ENCODE results near the gene PLCB3.

Gene PLCB3

DNA sequence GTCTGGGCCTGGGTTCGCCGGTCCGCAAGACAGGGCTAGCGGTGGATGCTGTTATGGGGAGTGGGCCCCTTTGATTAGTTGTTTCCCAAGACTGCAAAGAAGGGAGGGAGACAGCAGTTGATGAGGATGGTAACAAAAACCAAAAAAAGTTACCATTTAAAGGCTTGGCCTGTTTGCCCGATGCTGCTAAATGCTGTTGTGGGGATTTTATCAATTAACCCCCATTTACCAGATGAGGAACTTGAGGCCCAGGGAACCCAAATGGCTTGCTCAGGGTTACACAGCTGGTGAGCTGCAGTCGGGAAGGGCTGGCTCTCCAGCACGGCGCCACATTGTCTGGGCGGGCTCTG lies 28.7 kb upstream of the PLCB3 start:
- FAIRE-seq = no peak

DNA sequence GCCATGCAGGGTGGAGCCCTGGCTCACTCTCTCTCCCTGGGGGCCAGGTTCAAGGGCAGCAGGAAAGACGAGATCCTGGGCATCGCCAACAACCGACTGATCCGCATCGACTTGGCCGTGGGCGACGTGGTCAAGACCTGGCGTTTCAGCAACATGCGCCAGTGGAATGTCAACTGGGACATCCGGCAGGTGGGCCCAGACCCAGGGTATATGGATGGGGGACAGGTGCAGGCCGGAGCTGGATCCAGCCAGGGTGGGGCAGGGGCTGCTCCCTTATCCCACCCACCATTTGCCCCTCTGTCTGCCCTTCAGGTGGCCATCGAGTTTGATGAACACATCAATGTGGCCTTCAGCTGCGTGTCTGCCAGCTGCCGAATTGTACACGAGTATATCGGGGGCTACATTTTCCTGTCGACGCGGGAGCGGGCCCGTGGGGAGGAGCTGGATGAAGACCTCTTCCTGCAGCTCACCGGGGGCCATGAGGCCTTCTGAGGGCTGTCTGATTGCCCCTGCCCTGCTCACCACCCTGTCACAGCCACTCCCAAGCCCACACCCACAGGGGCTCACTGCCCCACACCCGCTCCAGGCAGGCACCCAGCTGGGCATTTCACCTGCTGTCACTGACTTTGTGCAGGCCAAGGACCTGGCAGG lies 28.2 kb upstream of the PLCB3 start:
- FAIRE-seq = no peak

DNA sequence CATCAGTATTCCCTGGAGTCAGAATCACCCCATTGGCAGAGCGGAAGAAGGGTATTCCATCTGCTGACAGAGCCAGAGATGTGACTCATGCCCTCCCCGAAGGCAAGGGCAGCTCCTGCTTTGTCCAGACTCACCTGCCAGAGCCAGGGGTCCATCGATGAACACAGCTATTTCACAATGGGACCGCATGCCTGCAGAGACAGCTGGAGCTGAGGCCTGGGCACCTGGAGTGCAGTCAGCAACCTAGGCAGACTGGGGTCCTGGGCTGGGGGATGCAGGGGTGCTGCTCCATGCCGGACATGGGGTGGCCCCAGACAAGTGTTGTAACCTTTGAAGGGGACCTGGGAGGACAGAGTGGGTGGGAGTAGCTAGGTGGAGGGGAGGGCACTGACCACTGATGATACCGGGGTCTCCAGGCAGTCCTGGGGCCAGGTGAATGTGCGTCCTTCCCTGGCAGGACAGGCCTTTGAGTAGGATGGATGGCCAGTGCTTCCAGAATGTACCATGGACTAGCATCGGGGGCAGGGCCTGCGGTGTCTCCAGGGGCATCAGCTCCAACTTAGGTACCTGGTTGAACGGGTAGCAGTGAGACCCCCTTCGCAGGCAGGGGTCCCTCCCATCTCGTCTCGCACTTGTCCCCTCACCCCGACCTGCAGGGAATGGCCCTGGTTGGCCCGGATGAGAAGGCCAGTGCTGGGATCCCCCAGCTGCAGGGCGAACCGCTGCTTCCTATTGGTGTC lies 27.0 kb upstream of the PLCB3 start:
- FAIRE-seq = no peak

DNA sequence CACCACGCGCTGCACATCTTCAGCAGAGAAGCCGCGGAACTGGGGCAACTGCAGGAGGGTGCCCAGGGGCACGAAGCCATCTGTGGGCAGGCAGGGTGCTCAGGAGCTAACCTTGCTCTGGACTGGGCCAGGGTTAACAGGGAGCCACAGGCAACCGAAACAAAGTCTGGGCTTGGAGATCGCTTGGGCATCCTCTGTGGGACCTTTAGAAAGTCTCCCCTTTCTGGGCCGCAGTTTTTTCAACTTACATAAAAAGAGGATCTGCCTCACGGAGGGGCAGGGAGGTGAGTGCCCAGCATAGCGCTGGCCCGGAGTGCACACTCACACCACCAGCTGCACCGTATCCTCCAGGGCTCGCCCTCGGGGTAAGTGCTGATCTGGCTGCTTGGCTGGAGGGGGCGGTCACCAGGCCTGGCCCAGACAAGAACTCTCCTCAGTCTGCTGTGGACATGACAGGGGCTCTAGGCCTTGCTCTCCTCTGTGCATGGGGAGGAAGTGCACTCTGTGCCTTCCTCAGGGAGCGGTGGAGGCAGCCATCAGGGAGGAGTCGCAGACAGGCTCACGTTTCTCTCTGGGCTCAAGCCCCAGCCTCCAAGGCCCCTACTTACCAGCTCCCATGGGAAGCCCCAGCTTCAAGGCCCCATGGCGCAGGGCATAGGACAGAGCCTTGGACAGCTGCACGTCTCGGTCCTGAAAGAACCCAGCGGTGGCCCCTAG lies 26.3 kb upstream of the PLCB3 start:
- no peak for FAIRE-seq

DNA sequence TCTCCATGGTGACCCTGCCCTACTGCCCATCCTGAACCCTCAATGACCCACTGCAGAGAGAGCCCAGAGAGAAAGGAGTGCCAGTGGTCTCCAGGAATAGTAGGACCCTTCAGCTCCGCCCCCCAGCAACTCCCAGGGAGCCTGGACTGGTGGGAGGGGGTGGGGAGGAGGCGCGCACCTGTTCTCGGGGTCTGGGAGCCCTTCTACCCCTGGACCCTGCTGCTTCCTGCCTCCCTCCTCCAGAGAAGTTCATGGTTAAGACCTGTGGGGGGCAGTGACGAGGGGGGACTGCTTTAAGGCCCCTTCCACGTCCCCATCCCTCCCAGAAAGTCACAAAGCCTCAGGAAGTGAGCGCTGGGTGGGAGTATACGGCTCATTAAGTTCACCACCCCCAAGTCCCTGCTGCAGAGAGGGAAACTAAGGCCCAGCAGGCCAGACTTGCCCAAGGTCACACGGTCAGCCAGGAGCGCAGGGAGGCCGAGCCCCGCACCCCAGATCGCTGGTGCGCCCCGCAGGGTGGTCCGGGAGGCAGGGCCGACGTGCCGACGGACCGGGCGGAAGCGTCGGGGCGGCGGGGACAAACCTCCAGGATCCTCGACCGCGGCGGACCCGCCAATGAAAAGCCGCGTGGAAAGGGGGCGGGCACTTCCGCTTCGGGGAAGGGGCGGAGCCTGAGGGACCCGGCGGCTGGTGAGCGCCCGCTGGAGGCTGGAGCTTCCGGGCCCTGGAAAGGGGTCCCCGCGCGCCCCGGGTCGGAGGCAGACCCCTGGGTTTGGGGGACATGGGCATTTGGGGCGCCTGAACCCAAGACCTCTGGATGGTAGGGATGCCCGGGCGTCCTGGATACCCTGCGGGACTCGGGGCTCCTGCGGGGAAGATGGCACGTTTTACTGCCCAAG lies 25.5 kb upstream of the PLCB3 start, which contains the start of the genes NUDT22 and TRPT1:
Gene NUDT22 (plus strand): TSS at position 667 of the 899 bp plus-strand sequence. CDS start 379 bp downstream, outside the sequence.
Gene TRPT1 (minus strand): TSS at position 579 of the 899 bp plus-strand sequence. CDS start 326 bp downstream, at position 253.
- no peak for FAIRE-seq

DNA sequence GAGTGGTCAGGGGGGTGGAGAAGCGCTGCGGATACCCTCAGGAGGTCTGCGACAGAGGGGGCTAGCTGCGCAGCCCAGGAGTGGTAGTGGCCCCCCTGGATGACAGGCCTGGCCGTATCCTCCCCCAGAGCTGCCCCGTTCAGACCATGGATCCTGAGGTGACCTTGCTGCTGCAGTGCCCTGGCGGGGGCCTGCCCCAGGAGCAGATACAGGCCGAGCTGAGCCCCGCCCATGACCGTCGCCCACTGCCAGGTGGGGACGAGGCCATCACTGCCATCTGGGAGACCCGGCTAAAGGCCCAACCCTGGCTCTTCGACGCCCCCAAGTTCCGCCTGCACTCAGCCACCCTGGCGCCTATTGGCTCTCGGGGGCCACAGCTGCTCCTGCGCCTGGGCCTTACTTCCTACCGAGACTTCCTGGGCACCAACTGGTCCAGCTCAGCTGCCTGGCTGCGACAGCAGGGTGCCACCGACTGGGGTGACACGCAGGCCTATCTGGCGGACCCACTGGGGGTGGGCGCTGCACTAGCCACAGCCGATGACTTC lies 24.8 kb upstream of the PLCB3 start:
- FAIRE-seq = no peak

DNA sequence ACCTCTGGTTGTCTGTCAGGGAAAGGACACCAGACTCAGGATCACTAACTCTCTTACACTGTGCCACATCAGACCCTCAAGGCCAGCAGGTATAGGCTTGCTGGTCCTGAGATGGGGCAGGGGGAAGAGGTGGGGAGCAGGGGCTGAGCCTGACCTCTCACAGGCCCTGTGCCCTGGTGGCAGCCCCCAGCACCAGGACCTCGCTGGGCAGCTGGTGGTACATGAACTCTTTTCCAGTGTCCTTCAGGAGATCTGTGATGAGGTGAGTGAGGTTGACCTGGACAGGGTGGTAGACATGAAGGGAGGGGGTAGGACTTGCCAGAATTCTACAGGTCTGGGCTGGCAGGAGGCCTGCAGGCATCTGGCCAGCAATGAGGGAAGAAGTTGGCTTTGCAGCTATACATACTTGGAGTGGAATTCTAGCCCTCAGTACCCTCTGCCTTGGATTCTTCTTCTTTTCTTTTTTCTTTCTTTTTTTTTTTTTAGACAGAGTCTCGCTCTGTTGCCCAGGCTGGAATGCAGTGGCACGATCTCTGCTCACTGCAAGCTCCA lies 23.8 kb upstream of the PLCB3 start:
- FAIRE-seq = no peak

DNA sequence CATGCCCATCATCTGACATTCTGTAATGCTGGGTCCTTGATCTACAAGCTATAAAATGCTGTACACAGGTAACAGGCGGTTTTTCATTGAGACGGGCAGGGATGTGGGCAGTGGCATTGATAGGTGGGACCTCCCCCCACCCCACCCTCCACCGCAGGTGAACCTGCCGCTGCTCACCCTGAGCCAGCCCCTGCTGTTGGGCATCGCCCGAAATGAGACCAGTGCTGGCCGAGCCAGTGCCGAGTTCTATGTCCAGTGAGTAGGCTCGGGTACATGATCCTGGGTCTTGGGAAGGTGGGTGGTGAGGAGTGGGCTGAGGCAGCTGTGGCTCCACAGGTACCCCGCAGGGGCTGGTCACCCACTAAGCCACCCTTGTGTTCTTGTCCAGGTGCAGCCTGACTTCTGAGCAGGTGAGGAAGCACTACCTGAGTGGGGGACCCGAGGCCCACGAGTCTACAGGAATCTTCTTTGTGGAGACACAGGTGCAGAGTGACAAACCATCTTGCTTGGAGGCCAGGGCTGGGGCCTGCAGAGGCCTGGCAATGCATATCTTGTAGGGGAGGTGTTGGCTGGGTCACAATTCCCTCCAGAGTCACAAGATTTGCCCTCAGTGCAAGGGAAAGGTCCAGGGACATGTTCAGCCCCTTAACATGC lies 22.1 kb upstream of the PLCB3 start:
- no peak for FAIRE-seq

DNA sequence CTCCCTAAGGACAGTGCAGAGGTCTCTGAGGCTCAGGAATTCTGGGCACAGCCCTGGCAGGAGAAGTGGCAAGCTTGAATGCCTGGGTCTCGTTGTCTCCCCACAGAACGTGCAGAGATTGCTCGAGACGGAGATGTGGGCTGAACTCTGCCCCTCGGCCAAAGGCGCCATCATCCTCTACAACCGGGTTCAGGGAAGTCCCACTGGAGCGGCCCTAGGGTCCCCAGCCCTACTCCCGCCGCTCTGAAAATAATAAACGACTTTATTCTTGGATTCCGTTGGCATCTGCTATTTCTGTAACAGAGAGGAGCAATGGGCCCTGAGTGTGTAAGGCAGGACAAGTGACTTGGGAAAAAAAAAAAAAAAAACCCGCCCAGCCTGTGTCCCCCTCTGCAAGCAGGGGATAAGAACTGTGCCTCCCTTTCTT lies 21.6 kb upstream of the PLCB3 start:
- FAIRE-seq = no peak

DNA sequence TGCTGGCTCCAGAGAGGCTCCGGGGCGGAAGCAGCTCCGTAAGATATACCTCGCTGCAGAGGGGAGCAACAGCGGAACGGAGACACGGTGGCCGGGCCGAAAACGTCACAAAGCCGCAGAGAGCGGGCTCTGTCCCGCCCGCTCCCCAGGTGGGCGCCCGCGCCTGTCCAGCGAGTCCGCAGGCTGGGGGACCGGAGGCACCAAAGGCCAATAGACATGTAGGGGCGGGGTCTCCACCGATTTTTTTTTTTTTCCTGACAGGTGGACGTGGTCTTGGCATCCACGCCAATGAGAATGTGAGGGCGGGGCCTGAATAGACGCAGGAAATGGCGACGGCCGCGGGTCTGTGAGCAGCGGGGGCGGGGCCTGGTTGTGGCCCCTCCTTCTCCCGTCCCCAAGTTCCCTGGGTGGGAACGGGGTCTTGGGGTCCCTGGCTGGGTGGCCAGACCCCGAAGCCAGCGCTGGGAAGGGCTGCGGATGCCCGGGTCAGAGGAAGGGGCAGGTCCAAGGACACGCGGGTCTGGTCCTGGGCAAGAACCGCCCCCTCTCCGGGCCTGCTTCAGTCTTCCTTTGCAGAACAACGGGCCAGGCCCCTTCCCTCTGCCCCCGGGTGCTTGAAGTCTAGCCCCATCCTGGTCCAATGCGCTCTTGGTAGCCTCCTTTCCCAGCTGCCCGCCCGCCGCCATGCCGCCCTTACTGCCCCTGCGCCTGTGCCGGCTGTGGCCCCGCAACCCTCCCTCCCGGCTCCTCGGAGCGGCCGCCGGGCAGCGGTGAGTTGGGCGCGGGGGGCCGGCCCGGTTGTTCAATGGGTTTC lies 21.0 kb upstream of the PLCB3 start, which contains the start of gene DNAJC4:
Gene DNAJC4 (plus strand): TSS at position 378 of the 814 bp plus-strand sequence. CDS start 307 bp downstream, at position 685.
- FAIRE-seq = peak; percentile 61

DNA sequence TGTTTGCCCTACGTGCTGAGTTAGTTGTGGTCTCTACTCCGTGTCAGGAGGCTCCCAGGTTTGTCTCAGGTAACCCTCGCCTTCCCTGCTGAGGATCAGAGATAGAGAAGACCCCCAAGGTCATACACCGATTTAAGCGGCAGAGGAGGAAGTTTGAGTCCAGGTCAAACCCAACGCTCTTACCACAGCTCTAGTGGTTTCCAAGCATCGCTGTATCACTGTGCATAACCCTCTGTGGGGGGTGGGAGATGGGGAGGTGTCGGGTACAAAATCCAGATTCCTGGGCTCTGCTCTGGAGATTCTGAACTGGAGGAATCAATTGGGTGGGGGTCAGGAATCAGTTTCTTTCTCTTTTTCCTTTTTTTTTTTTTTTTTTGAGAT lies 20.4 kb upstream of the PLCB3 start:
- FAIRE-seq = no peak

DNA sequence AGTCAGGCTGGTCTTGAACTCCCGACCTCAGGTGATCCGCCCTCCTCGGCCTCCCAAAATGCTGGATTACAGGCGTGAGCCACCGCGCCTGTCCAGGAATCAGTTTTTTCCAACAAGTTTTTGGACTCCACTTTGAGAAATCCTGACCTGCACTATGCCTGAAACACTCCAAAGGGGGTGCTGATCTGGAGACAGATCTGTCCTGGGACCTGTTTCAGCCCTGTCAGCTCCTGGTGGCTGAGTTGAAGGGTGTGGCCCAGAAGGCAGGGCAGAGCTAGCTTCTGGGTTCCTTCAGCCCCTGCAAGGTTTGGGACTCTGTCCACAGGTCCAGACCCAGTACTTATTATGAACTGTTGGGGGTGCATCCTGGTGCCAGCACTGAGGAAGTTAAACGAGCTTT lies 19.8 kb upstream of the PLCB3 start:
- no peak for FAIRE-seq

DNA sequence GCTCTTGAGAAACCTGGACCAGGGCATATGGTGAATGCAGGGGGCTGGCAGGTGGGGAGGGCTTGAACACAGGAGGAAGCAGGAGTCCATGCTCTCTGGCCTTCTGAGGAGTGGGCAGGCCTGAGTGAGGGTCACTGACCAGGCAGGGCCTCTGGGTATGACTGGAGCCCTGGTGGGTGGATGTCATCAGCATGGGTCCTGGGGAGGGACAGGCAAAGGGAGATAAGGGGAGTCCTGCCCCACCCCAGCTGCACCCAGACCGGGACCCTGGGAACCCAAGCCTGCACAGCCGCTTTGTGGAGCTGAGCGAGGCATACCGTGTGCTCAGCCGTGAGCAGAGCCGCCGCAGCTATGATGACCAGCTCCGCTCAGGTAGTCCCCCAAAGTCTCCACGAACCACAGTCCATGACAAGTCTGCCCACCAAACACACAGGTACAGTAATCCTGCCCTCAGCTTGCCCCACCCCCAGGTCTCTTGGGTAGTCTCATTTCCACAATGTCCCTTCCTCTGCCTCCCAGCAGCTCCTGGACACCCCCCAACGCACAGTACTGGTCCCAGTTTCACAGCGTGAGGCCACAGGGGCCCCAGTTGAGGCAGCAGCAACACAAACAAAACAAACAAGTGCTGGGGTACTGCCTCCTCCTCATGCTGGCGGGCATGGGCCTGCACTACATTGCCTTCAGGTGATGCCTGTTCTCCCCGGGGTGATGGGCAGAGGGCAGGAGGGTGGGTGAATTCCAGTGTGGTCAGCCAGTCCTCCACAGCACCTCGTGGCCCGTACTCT lies 19.0 kb upstream of the PLCB3 start:
- FAIRE-seq = no peak

DNA sequence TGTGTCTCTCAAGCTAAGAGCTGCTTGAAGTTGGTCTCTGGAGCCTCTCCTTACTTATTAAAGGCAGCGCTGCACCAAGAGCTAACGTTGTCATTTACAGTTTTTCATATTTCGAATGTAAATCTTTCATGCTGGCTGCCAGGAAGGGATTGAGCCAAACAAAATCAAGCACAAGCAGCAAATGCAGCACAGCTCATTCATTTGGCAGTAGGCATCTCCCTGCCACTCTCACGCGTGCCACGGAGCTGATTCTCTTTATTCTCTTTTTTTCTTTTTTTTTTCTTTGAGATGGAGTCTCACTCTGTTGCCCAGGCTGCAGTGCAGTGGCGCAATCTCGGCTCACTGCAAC lies 18.4 kb upstream of the PLCB3 start:
- FAIRE-seq = no peak

DNA sequence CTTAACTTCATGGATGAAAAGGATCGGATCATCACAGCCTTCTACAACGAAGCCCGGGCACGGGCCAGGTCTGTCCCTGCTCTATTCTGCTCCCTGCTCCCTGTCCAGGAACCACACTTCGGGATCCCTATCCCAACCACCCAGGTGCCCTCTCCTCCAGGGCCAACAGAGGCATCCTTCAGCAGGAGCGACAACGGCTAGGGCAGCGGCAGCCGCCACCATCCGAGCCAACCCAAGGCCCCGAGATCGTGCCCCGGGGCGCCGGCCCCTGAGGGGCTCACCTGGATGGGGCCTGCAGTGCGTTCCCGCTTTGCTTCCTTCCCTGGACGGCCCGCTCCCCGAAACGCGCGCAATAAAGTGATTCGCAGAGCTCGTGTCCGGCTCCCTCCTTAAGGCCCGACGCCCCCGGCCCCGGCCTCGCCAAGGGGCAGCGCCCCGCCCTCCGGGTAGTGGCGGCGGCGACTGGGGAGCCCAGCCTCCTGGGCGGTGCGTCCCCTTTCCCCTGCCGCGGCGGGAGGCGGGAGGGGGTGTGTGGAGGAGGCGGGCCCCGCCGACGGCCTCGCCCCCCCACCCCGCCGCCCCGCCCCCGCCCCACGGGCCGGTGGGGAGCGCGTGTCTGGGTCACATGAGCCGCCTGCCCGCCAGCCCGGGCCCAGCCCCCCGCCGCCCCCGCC lies 17.3 kb upstream of the PLCB3 start, which contains the start of gene VEGFB:
Gene VEGFB (plus strand): TSS at position 672 of the 674 bp plus-strand sequence. CDS start 250 bp downstream, outside the sequence.
- no peak for FAIRE-seq

DNA sequence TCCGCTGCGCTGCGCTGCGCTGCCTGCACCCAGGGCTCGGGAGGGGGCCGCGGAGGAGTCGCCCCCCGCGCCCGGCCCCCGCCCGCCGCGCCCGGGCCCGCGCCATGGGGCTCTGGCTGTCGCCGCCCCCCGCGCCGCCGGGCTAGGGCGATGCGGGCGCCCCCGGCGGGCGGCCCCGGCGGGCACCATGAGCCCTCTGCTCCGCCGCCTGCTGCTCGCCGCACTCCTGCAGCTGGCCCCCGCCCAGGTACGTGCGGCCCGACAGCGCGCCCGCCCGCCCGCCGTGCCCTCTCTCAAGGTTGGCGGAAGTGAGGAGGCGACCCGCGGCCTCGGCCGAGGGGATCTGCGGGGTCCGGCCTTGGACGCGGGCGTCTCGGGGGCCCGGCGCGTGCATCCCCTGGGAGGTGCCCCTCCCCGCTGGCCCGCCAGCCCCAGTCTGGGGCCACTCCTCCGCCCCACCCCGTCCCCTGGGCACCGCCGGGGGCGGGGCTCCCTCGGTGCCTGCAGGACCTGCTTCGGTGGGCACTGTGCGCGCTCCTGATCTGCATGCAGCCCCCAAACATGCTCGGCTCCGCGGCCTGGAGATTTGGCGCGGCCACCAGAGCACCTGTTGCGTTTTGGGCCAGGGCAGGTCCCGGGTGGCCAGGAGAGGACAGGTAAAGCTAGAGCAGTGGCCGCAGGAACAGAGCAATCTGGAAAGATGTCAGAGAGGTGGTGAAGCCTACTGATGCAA lies 16.5 kb upstream of the PLCB3 start:
- FAIRE-seq = no peak

DNA sequence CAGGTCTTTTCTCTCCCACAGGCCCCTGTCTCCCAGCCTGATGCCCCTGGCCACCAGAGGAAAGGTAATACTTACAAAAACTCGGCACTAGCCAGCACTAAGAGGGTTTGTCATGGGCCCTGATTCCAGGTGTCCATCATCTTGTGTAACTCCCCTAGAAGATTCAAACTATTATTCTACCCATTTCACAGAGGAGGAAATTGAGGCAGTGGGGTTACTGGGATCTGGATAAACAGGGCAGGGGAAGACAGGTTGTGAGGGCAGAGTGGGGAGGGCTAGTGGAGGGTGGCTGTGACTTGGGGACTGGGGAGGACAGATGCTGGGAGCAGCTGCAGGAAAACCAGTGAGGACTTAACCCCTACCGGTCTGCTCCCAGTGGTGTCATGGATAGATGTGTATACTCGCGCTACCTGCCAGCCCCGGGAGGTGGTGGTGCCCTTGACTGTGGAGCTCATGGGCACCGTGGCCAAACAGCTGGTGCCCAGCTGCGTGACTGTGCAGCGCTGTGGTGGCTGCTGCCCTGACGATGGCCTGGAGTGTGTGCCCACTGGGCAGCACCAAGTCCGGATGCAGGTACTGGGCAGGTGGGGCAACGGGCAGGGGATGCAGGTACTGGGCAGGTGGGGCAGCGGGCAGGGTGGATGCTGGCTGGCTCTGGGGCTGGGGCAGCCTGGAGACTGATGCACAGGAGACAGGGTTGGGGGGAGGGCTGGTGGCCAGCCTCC lies 15.7 kb upstream of the PLCB3 start:
- FAIRE-seq = no peak

Measured in endometrium (tissue), 2 donors.